Activated T-helper 1 cell treated with anti-CD3 and anti-CD28 coated beads, Interleukin-12 subunit alpha, Interleukin-12 subunit beta, Interleukin-2, Interleukin-4 antibody, amounts not matched to agents 30 ng/mL and 10 ng/mL and 1 ng/mL, durations not matched to agents 14 hours and 24 hours and 36 hours (primary cell): ENCODE results near the gene TXNDC12. TPM values are rescaled to one million over a fixed set of nuclear protein-coding genes. Genes with fewer than 3 reads are reported as not detected.

ENCODE experiments used
- DNase-seq: peaks from one replicate; pipeline ENCODE4 v3.0.0; 2021; ENCODE audit warnings: low spot score
- H3K27ac Mint-ChIP-seq: one replicate; pipeline ENCODE4 v1.8.0; 2021; ENCODE audit warnings: mild to moderate bottlenecking, mixed read lengths
- H3K27me3 Mint-ChIP-seq: one replicate; pipeline ENCODE4 v1.8.0; 2022; ENCODE audit warnings: mild to moderate bottlenecking, moderate library complexity, mixed read lengths; ENCODE audit not compliant: insufficient read depth
- H3K36me3 Mint-ChIP-seq: one replicate; pipeline ENCODE4 v1.8.0; 2021; ENCODE audit warnings: low read depth, mixed read lengths
- H3K4me1 Mint-ChIP-seq: one replicate; pipeline ENCODE4 v1.8.0; 2021; ENCODE audit warnings: low read depth, mixed read lengths
- H3K4me3 Mint-ChIP-seq: one replicate; pipeline ENCODE4 v1.8.0; 2021; ENCODE audit warnings: mild to moderate bottlenecking, moderate library complexity, mixed read lengths
- H3K9me3 Mint-ChIP-seq: one replicate; pipeline ENCODE4 v1.8.0; 2021; ENCODE audit warnings: mixed read lengths
- intact Hi-C: fragments of 100-400 bp; cut with micrococcal nuclease; formaldehyde crosslinking; loops from one replicate; pipeline ENCODE4 v1.15.1; 2024
- total RNA-seq: library from RNA; stranded (reverse); gene quantifications from 2 replicates; pipeline ENCODE4 v1.2.3, GENCODE V29; 2022

Gene TXNDC12
- total RNA-seq, 1 donor from 2014 or later = 46.7 TPM

DNA sequence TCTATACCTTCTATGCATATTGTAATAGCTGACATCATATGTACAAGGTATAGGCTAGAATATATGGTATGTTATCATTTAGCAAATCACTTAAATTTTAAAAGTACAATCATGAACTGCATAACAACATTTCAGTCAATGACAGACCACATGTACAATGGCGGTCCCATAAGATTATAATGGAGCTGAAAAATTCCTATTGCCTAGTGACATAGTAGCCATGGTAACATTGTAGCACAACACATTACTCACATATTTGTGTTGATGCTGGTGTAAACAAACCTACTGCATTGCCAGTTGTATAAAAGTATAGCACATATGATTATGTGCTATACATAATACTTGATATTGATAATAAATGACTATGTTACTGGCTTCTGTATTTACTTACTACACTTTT is 73.4 kb downstream of the TXNDC12 start:
- no peak for DNase-seq
- Mint-ChIP-seq H3K4me3 (no peak overlapping the region), H3K27ac (no peak overlapping the region), H3K9me3 (no peaks in the 10 kb centered on the region), H3K36me3 (no peaks in the 10 kb centered on the region), H3K4me1 (no peaks in the 10 kb centered on the region), H3K27me3 (peaks cover 8% of the 10 kb centered on the region)
- intact Hi-C loops = no loop called here

DNA sequence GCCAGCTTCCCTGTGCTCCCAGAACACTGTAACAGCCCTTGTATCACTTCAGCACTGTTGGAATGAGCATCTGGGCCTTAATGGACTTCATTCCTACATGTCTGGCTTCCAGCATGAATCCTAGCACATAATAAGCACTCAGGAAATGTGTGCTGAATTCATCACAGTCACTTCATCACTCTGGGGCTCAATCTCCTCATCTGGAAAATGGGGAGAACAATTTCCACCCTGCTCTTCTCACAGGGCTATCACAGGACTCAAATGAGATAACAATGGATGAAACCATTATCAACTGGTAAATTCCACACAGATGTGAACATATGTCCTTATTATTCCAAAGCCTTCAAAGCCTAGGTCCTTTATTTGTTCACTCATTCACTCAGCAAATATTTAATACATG is 76.9 kb downstream of the TXNDC12 start:
- intact Hi-C loops = no loop called here
- no peaks in the 10 kb centered on the region for H3K9me3 Mint-ChIP-seq
- no peak for DNase-seq
- H3K4me3 Mint-ChIP-seq = no peak overlapping the region
- peaks cover 10% of the 10 kb centered on the region for H3K27me3 Mint-ChIP-seq
- no peaks in the 10 kb centered on the region for H3K36me3 Mint-ChIP-seq
- no peak overlapping the region for H3K27ac Mint-ChIP-seq
- H3K4me1 Mint-ChIP-seq = no peaks in the 10 kb centered on the region

DNA sequence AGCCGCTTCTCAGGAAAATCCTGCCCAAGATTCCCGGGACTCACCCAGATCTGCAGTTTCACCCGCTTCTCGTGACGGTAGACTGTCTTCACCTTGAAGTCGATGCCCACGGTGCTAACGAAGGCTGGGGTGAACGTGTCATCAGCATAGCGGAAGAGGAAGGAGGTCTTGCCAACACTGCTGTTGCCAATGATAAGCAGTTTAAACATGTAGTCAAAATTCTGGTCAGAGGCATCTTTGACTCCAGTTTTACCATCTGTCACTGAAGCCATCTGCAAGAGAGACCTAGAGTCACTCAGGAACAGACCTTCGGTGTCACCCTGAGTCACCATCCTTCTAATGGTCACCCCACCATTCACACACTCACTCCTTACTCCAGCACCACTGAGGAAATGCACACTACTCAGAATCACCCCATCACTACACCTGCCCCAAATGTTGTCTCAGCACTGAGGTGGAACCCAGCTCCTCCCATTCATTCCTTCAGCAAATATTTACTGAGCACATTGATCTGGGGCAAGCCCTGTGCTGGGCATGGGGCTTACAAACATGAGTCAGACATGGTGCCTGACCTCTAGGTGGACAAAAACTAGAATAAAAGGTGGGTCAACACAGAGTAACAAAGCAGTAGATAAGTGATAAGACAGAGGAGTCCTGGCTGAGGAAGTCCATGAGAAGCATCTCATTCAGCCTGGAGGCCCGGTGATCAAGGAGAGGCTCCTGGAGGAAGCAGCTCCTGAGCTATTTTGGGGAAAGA is 78.0 kb downstream of the TXNDC12 start:
- intact Hi-C loops = no loop called here
- no peak for DNase-seq
- no peak overlapping the region for H3K4me3 Mint-ChIP-seq
- no peaks in the 10 kb centered on the region for H3K9me3 Mint-ChIP-seq
- H3K36me3 Mint-ChIP-seq = no peaks in the 10 kb centered on the region
- H3K27me3 Mint-ChIP-seq = peaks cover 14% of the 10 kb centered on the region
- no peak overlapping the region for H3K27ac Mint-ChIP-seq
- no peaks in the 10 kb centered on the region for H3K4me1 Mint-ChIP-seq

DNA sequence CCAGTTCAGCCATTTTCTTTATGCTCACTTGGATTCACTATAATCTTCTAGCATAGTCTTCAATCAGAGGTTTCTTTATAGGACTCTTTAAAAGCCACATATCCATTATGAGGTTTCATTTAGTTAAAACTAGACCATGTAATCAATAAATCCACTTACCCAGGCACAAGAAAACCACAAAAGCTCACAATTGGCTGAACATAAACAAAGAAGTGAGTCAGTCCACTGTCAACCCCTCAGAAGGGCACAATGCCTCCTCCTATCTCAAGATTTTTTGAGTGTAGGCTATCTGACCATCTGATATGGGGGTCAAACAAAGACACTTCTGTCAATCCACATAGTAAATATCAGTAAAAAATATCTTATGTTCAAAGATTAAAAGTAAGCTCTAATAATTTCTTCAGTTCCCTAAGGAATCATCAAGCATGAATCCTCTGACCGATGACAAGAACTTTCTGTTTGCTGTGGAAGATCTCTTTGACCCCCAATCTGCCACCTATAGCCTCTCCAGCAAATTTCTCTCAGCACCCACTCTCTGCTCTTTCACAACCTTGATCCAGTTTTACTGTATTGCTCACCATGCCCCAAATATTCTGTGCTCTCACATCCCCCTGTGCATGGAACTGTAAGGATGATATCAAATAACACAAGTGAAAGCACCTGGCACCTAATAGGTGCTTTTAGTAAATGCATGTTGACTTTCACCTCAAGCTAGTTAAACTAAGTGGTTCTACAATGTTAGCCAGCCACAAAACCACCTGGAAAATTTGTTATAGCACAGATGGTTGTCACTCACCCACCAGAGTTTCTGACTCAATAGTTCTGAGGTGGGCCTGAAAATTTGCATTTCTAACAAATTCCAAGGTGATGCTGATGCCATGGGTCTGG is 81.2 kb downstream of the TXNDC12 start:
- H3K36me3 Mint-ChIP-seq = no peaks in the 10 kb centered on the region
- DNase-seq = no peak
- H3K4me3 Mint-ChIP-seq = no peak overlapping the region
- H3K4me1 Mint-ChIP-seq = no peaks in the 10 kb centered on the region
- H3K27me3 Mint-ChIP-seq = peaks cover 16% of the 10 kb centered on the region
- peak overlapping the region; percentile 18 for H3K27ac Mint-ChIP-seq
- intact Hi-C loops = no loop called here
- H3K9me3 Mint-ChIP-seq = no peaks in the 10 kb centered on the region

Other genes with a start within 250 kb of the TXNDC12 start
- gene NRDC, start 176.5 kb downstream of the TXNDC12 start, total RNA-seq = 177 and 185 TPM in 2 replicates
- 0.05 TPM in 2 replicates for gene RAB3B, start 64.5 kb downstream of the TXNDC12 start, total RNA-seq
- 21.6 and 22.4 TPM in 2 replicates for gene KTI12, start 21.4 kb downstream of the TXNDC12 start, total RNA-seq
- 44.9 and 47.5 TPM in 2 replicates for gene BTF3L4, start 1.1 kb upstream of the TXNDC12 start, total RNA-seq
- gene ZFYVE9, start 86.9 kb upstream of the TXNDC12 start, total RNA-seq = 3.2 and 4.1 TPM in 2 replicates